Measurements from ENCODE around the gene PRKCE. TPM values are rescaled to one million over a fixed set of nuclear protein-coding genes. Genes with fewer than 3 reads are reported as not detected.

The PRKCE gene
- total RNA-seq, 1 experiment from 2014 or later: 1.3 TPM

DNA sequence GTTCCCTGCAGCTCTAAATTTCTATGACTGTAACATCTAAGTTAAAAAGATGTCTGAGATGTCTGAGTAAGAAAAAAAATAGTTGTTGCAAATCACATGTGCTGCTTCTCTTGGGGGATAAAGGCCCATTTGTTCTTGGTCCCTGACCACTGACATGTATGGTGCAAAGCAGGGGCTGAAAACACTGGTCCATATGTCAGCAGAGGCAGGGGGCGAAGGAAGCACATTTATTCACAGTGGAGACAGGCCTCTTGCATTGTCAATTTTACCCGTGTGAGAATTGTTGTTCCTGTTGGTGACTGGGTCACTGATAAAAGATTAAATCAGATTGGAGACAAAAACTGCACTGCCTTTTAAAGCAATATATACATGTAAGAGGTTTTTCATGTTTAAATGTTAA lies 38.8 kb downstream of the PRKCE start:
- Histone ChIP-seq H2BK20ac (ENCODE audit: low read depth, low read length, poor library complexity, severe bottlenecking) (no peak overlapping the region), H4K5ac (ENCODE audit: insufficient read length, low read depth, low read length) (no peak overlapping the region), H3K23ac (ENCODE audit: insufficient read length, low read depth, low read length) (no peak overlapping the region), H2BK15ac (ENCODE audit: low read depth, low read length) (no peak overlapping the region), H2BK120ac (ENCODE audit: low read depth, low read length, poor library complexity, severe bottlenecking) (no peak overlapping the region), H2AFZ (ENCODE audit: low read length) (no peak overlapping the region), H3K23me2 (ENCODE audit: insufficient read length, low read depth, low read length, poor library complexity, severe bottlenecking) (no peaks in the 10 kb centered on the region), H3K27ac (ENCODE audit: insufficient read length, low read depth, low read length) (no peak overlapping the region), H3K56ac (ENCODE audit: insufficient read length, low read depth, low read length) (no peak overlapping the region), H3K79me1 (ENCODE audit: insufficient read depth, low read depth, low read length, poor library complexity, severe bottlenecking) (no peaks in the 10 kb centered on the region), H2AK5ac (ENCODE audit: insufficient read length, low read length) (no peak overlapping the region), H2BK12ac (ENCODE audit: insufficient read length, low read depth, low read length) (no peak overlapping the region), H3K4me1 (ENCODE audit: insufficient read depth, low read length) (no peaks in the 10 kb centered on the region), H3K14ac (ENCODE audit: insufficient read depth, low read length) (no peak overlapping the region), H4K20me1 (ENCODE audit: control insufficient read depth, insufficient read depth, insufficient read length) (no peaks in the 10 kb centered on the region), H2BK5ac (ENCODE audit: insufficient read length, low read length) (no peak overlapping the region), H3K4ac (ENCODE audit: low read depth, low read length) (no peak overlapping the region), H3K27me3 (ENCODE audit: insufficient read depth, low read length) (no peaks in the 10 kb centered on the region), H3K4me2 (ENCODE audit: insufficient read depth, insufficient read length, low read length) (no peak overlapping the region), H3K18ac (ENCODE audit: insufficient read length, low read depth, low read length) (no peak overlapping the region), H3T11ph (ENCODE audit: low read length) (no peak overlapping the region), H3K79me2 (ENCODE audit: insufficient read depth, low read length) (no peaks in the 10 kb centered on the region), H4K8ac (replicated peaks; ENCODE audit: insufficient read length, low read depth, low read length) (no peak overlapping the region), H3K9ac (ENCODE audit: extremely low read depth, insufficient read length, low read length) (no peak overlapping the region), H3K9me3 (ENCODE audit: control insufficient read depth, low read depth, low read length) (no peaks in the 10 kb centered on the region), H4K91ac (ENCODE audit: insufficient read length, low read depth, low read length) (no peak overlapping the region)
- Mint-ChIP-seq H3K9me3 (no peaks in the 10 kb centered on the region), H3K27ac (no peak overlapping the region), H3K4me3 (no peak overlapping the region), H3K27me3 (ENCODE audit: low read depth) (no peaks in the 10 kb centered on the region; the same call in 1 of the 2 replicates), H3K4me1 (no peaks in the 10 kb centered on the region), H3K36me3 (ENCODE audit: insufficient read depth in 1 of 3, low read depth in 3 of 3) (no peaks in the 10 kb centered on the region)
- WGBS (ENCODE audit: extremely low coverage, insufficient read length, low lambda C conversion rate): no CpG with 5 or more reads among the region's 2 CpGs
- TF ChIP-seq, protein P1, sequence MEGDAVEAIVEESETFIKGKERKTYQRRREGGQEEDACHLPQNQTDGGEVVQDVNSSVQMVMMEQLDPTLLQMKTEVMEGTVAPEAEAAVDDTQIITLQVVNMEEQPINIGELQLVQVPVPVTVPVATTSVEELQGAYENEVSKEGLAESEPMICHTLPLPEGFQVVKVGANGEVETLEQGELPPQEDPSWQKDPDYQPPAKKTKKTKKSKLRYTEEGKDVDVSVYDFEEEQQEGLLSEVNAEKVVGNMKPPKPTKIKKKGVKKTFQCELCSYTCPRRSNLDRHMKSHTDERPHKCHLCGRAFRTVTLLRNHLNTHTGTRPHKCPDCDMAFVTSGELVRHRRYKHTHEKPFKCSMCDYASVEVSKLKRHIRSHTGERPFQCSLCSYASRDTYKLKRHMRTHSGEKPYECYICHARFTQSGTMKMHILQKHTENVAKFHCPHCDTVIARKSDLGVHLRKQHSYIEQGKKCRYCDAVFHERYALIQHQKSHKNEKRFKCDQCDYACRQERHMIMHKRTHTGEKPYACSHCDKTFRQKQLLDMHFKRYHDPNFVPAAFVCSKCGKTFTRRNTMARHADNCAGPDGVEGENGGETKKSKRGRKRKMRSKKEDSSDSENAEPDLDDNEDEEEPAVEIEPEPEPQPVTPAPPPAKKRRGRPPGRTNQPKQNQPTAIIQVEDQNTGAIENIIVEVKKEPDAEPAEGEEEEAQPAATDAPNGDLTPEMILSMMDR (conservative IDR thresholded peaks at IDR 0.05): no peak
- DNase-seq: no peak
